SK-N-SH (cell line): ENCODE results near the gene ANXA8. TPM values are rescaled to one million over a fixed set of nuclear protein-coding genes. Genes with fewer than 3 reads are reported as not detected.

Experiments
- CTCF ChIA-PET: fragments of 300-600, 350-600 bp; formaldehyde crosslinking; extraction: SDS; loops from one replicate; lab custom pipeline; 2021; lab: Yijun Ruan, JAX
- POLR2A ChIA-PET: fragments of 350-600 bp; sonication (Branson Sonifier 250); formaldehyde crosslinking; extraction: SDS; loops from one replicate; lab custom pipeline; 2020; ENCODE audit warnings: antibody characterized with exemption, inconsistent platforms; lab: Yijun Ruan, JAX
- DNase-seq: peaks from one replicate; pipeline ENCODE4 v3.0.0; 2012
- H2AFZ ChIP-seq: fragments of 200-600 bp; sonication (generic); 2 replicates; pipeline ENCODE4 v1.8.1; 2016; ENCODE audit warnings: antibody characterized with exemption, mild to moderate bottlenecking, low read depth
- H3F3A ChIP-seq: fragments of 200-600 bp; sonication (generic); replicated peaks from 2 replicates; pipeline ENCODE3; 2016; ENCODE audit warnings: antibody characterized with exemption, mild to moderate bottlenecking; ENCODE audit not compliant: insufficient read depth
- H3K27ac ChIP-seq, 2 experiments: fragments of 200-500 bp in 1 of 2; fragments of 200-600 bp in 1 of 2; sonication (Bioruptor generic) in 1 of 2; sonication (generic), shearing (Covaris generic) in 1 of 2; 2 replicates each; pipeline versions ENCODE4 v1.5.1 to v1.6.1; 2014 to 2016; ENCODE audit warnings: low read depth in 2 of 2, inconsistent platforms in 1 of 2, low read length in 1 of 2, mild to moderate bottlenecking in 1 of 2, mixed read lengths in 1 of 2
- H3K27me3 ChIP-seq: fragments of 200-600 bp; sonication (generic), shearing (Covaris generic); 2 replicates; pipeline ENCODE4 v1.6.1; 2016; ENCODE audit warnings: mixed run types; ENCODE audit not compliant: insufficient read depth
- H3K36me3 ChIP-seq, 2 experiments: fragments of 200-500 bp in 1 of 2; fragments of 200-600 bp in 1 of 2; sonication (Bioruptor generic) in 1 of 2; sonication (generic) in 1 of 2; replicated peaks in 1 of 2; 2 replicates each; pipeline versions ENCODE3 to v1.5.1; 2014 to 2016; ENCODE audit warnings: low read length in 1 of 2, mild to moderate bottlenecking in 1 of 2; ENCODE audit not compliant: insufficient read depth in 2 of 2, control insufficient read depth in 1 of 2
- H3K4me1 ChIP-seq, 2 experiments: fragments of 200-500 bp in 1 of 2; fragments of 200-600 bp in 1 of 2; sonication (Bioruptor generic) in 1 of 2; sonication (generic), shearing (Covaris generic) in 1 of 2; 2 replicates each; pipeline versions ENCODE4 v1.5.1 to v1.6.1; 2014 to 2016; ENCODE audit warnings: low read depth in 1 of 2, low read length in 1 of 2, mixed run types in 1 of 2; ENCODE audit not compliant: insufficient read depth in 2 of 2, control insufficient read depth in 1 of 2
- H3K4me2 ChIP-seq: fragments of 200-600 bp; sonication (generic), shearing (Covaris generic); 2 replicates; pipeline ENCODE4 v1.6.1; 2017; ENCODE audit warnings: mixed run types
- H3K4me3 ChIP-seq, 2 experiments: fragments of 200-500 bp in 1 of 2; fragments of 200-600 bp in 1 of 2; sonication (Bioruptor generic) in 1 of 2; sonication (generic), shearing (Covaris generic) in 1 of 2; 2 replicates each; pipeline versions ENCODE4 v1.5.1 to v1.8.1; 2014 to 2016; ENCODE audit warnings: low read depth in 2 of 2, inconsistent platforms in 1 of 2, low read length in 1 of 2, mild to moderate bottlenecking in 1 of 2, mixed read lengths in 1 of 2, moderate library complexity in 1 of 2
- H3K79me2 ChIP-seq: fragments of 200-600 bp; sonication (generic); 2 replicates; pipeline ENCODE4 v1.8.1; 2017; ENCODE audit warnings: mild to moderate bottlenecking; ENCODE audit not compliant: insufficient read depth
- H3K9ac ChIP-seq: fragments of 200-600 bp; sonication (generic); 2 replicates; pipeline ENCODE4 v1.6.1; 2017; ENCODE audit warnings: mixed run types
- H3K9me2 ChIP-seq: fragments of 200-600 bp; sonication (generic); 2 replicates; pipeline ENCODE4 v1.6.1; 2017; ENCODE audit warnings: mixed run types
- H3K9me3 ChIP-seq: fragments of 200-600 bp; sonication (generic); 2 replicates; pipeline ENCODE4 v1.6.1; 2017; ENCODE audit warnings: mixed run types, mild to moderate bottlenecking, moderate library complexity
- H4K20me1 ChIP-seq: fragments of 200-600 bp; sonication (generic); 2 replicates; pipeline ENCODE4 v1.6.1; 2017; ENCODE audit warnings: mild to moderate bottlenecking, mixed run types; ENCODE audit not compliant: insufficient read depth
- EZH2phosphoT487 ChIP-seq: fragments of 200-600 bp; sonication (generic); IDR thresholded peaks from 2 replicates; pipeline ENCODE4 v1.6.1; 2017; ENCODE audit warnings: low read depth, mixed run types, mild to moderate bottlenecking, antibody characterized with exemption, moderate library complexity, borderline replicate concordance
- FOXJ3 ChIP-seq: sonication (generic); formaldehyde crosslinking; IDR thresholded peaks from 2 replicates; pipeline ENCODE4 v1.5.1; 2020; ENCODE audit warnings: mild to moderate bottlenecking, missing genetic modification reagents
- FOXM1 ChIP-seq: IDR thresholded peaks from 2 replicates; pipeline ENCODE4 v1.4.0; 2012; ENCODE audit warnings: low read depth, mild to moderate bottlenecking
- JUND ChIP-seq: IDR thresholded peaks from 2 replicates; pipeline ENCODE4 v1.4.0; 2012
- MEF2A ChIP-seq: IDR thresholded peaks from 2 replicates; pipeline ENCODE4 v1.4.0; 2012; ENCODE audit warnings: low read depth, borderline replicate concordance
- MXI1 ChIP-seq: IDR thresholded peaks from 2 replicates; pipeline ENCODE4 v1.6.1; 2012; ENCODE audit warnings: mild to moderate bottlenecking, low read depth, low read length, improper control_type of control experiment
- PBX3 ChIP-seq: IDR thresholded peaks from 2 replicates; pipeline ENCODE4; 2012
- RCOR1 ChIP-seq: fragments of 150-350 bp; IDR thresholded peaks from 2 replicates; pipeline ENCODE4 v1.6.1; 2017; ENCODE audit warnings: antibody characterized with exemption, low read length
- RXRA ChIP-seq: IDR thresholded peaks from 2 replicates; pipeline ENCODE4 v1.4.0; 2012; ENCODE audit warnings: low read depth, mild to moderate bottlenecking, borderline replicate concordance
- SIN3A ChIP-seq: IDR thresholded peaks from 2 replicates; pipeline ENCODE4 v1.6.1; 2012; ENCODE audit warnings: low read depth, mild to moderate bottlenecking, low read length, moderate library complexity, borderline replicate concordance
- TCF12 ChIP-seq: IDR thresholded peaks from 2 replicates; pipeline ENCODE4 v1.4.0; 2012
- YY1 ChIP-seq: IDR thresholded peaks from 2 replicates; pipeline ENCODE4 v1.4.0; 2012; ENCODE audit warnings: low read depth, mild to moderate bottlenecking
- WGBS: methylation state at CpG from one replicate; pipeline ENCODE4 v1.1.6; 2017; ENCODE audit warnings: low lambda C conversion rate; 5-methylcytosine and 5-hydroxymethylcytosine counted together
- polyA plus RNA-seq, 3 experiments: library from polyadenylated mRNA; depleted of rRNA; stranded (reverse); fragments of >200 nt; gene quantifications; 2 replicates each; pipeline ENCODE4 v1.2.3, GENCODE V29; 2012
- TF ChIP-seq, protein P1 (sequence below): IDR thresholded peaks from 2 replicates; pipeline ENCODE4 v1.6.1; 2012; ENCODE audit warnings: mild to moderate bottlenecking, low read depth, low read length, moderate library complexity
- TF ChIP-seq, protein P2 (sequence below): IDR thresholded peaks from 2 replicates; pipeline ENCODE4 v1.4.0; 2012; ENCODE audit warnings: low read depth, borderline replicate concordance
- TF ChIP-seq, protein P3 (sequence below): fragments of 150-350 bp; IDR thresholded peaks from 2 replicates; pipeline ENCODE4 v1.6.1; 2016; ENCODE audit warnings: mild to moderate bottlenecking, low read depth, low read length

The ANXA8 gene
- polyA plus RNA-seq, 1 of the 3 experiments (the other 2 are of a cell fraction) = 0.15 TPM

- H3K27ac ChIP-seq = no peak overlapping the region
- H4K20me1 ChIP-seq = no peaks in the 10 kb centered on the region
- no peak for TF ChIP-seq FOXM1
- TF ChIP-seq, protein P1, sequence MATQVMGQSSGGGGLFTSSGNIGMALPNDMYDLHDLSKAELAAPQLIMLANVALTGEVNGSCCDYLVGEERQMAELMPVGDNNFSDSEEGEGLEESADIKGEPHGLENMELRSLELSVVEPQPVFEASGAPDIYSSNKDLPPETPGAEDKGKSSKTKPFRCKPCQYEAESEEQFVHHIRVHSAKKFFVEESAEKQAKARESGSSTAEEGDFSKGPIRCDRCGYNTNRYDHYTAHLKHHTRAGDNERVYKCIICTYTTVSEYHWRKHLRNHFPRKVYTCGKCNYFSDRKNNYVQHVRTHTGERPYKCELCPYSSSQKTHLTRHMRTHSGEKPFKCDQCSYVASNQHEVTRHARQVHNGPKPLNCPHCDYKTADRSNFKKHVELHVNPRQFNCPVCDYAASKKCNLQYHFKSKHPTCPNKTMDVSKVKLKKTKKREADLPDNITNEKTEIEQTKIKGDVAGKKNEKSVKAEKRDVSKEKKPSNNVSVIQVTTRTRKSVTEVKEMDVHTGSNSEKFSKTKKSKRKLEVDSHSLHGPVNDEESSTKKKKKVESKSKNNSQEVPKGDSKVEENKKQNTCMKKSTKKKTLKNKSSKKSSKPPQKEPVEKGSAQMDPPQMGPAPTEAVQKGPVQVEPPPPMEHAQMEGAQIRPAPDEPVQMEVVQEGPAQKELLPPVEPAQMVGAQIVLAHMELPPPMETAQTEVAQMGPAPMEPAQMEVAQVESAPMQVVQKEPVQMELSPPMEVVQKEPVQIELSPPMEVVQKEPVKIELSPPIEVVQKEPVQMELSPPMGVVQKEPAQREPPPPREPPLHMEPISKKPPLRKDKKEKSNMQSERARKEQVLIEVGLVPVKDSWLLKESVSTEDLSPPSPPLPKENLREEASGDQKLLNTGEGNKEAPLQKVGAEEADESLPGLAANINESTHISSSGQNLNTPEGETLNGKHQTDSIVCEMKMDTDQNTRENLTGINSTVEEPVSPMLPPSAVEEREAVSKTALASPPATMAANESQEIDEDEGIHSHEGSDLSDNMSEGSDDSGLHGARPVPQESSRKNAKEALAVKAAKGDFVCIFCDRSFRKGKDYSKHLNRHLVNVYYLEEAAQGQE = no peak
- TF ChIP-seq JUND = no peak
- TF ChIP-seq RCOR1 = no peak
- TF ChIP-seq FOXJ3 = no peak
- H3K4me3 ChIP-seq = no peak overlapping the region
- H3K27me3 ChIP-seq = no peaks in the 10 kb centered on the region
- H3K36me3 ChIP-seq = no peaks in the 10 kb centered on the region
- CTCF ChIA-PET = no interaction called here
- no peaks in the 10 kb centered on the region for H3F3A ChIP-seq
- no peaks in the 10 kb centered on the region for H3K9me3 ChIP-seq
- no peaks in the 10 kb centered on the region for H3K79me2 ChIP-seq
- H3K4me2 ChIP-seq = no peak overlapping the region
- H3K4me1 ChIP-seq = peaks cover 0 to 11% of the 10 kb centered on the region in 2 experiments; a peak in 1 of 4 replicates
- H3K9ac ChIP-seq = no peak overlapping the region
- no peaks in the 10 kb centered on the region for H3K9me2 ChIP-seq
- POLR2A ChIA-PET = no interaction called here
- WGBS = 55% methylated on average over 7 of the region's 7 CpGs
- H2AFZ ChIP-seq = no peak overlapping the region
- DNase-seq = no peak
Observed at GRCh38 chr10:47453141-47454007, 30.5 kb downstream of the ANXA8 start.

GRCh38 chr10:47452495-47453140, 31.3 kb downstream of the ANXA8 start:
- no peak overlapping the region for H3K4me2 ChIP-seq
- H3K27ac ChIP-seq = no peak overlapping the region
- peak; percentile 30 for DNase-seq
- no peak overlapping the region for H2AFZ ChIP-seq
- no peaks in the 10 kb centered on the region for H4K20me1 ChIP-seq
- H3K36me3 ChIP-seq = no peaks in the 10 kb centered on the region
- CTCF ChIA-PET = no interaction called here
- H3K4me1 ChIP-seq = peaks cover 0 to 11% of the 10 kb centered on the region in 2 experiments; a peak in 1 of 4 replicates
- H3K4me3 ChIP-seq = no peak overlapping the region
- no peaks in the 10 kb centered on the region for H3F3A ChIP-seq
- H3K9me3 ChIP-seq = no peaks in the 10 kb centered on the region
- POLR2A ChIA-PET = interaction anchor here (0.6 kb wide), 1 partner anchor 47 kb away, joined by 5 read pairs; no protein-coding TSS in a partner anchor
- no peaks in the 10 kb centered on the region for H3K79me2 ChIP-seq
- no peak overlapping the region for H3K9ac ChIP-seq
- no peaks in the 10 kb centered on the region for H3K9me2 ChIP-seq
- no peaks in the 10 kb centered on the region for H3K27me3 ChIP-seq
- TF ChIP-seq, protein P2, sequence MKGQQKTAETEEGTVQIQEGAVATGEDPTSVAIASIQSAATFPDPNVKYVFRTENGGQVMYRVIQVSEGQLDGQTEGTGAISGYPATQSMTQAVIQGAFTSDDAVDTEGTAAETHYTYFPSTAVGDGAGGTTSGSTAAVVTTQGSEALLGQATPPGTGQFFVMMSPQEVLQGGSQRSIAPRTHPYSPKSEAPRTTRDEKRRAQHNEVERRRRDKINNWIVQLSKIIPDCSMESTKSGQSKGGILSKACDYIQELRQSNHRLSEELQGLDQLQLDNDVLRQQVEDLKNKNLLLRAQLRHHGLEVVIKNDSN = no peak
- TF ChIP-seq TCF12 (no peak), SIN3A (no peak), RXRA (no peak), PBX3 (no peak), YY1 (no peak), MXI1 (no peak), MEF2A (no peak), EZH2phosphoT487 (no peak)
- TF ChIP-seq, protein P3, sequence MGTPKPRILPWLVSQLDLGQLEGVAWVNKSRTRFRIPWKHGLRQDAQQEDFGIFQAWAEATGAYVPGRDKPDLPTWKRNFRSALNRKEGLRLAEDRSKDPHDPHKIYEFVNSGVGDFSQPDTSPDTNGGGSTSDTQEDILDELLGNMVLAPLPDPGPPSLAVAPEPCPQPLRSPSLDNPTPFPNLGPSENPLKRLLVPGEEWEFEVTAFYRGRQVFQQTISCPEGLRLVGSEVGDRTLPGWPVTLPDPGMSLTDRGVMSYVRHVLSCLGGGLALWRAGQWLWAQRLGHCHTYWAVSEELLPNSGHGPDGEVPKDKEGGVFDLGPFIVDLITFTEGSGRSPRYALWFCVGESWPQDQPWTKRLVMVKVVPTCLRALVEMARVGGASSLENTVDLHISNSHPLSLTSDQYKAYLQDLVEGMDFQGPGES = no peak
- 71% methylated on average over 8 of the region's 11 CpGs for WGBS
